PFSK-1 (cell line): ENCODE data around the gene FBXO42.

Experiments used
- FOXP2 ChIP-seq: optimal IDR thresholded peaks from 2 replicates; pipeline ENCODE3; 2011; ENCODE audit warnings: borderline replicate concordance, control low read depth, inconsistent platforms; ENCODE audit not compliant: insufficient read depth; ENCODE audit errors: extremely low read length, extremely low read depth
- POLR2AphosphoS5 ChIP-seq: IDR thresholded peaks from 2 replicates; pipeline ENCODE4 v1.6.1; 2012; ENCODE audit warnings: low read depth, mild to moderate bottlenecking, control low read depth, low read length, moderate library complexity
- SIN3A ChIP-seq: IDR thresholded peaks from 2 replicates; pipeline ENCODE4 v1.6.1; 2012; ENCODE audit warnings: mild to moderate bottlenecking, low read length, moderate library complexity, borderline replicate concordance; ENCODE audit not compliant: insufficient read depth
- TAF1 ChIP-seq: IDR thresholded peaks from 2 replicates; pipeline ENCODE4 v1.6.1; 2012; ENCODE audit warnings: low read length, control low read depth, borderline replicate concordance; ENCODE audit not compliant: insufficient read depth
- TF ChIP-seq, protein P1 (sequence below), 2 experiments: IDR thresholded peaks; 2 replicates each; pipeline versions ENCODE4 v1.6.1 to v1.8.0; 2011 to 2012; ENCODE audit warnings: low read depth in 2 of 2, low read length in 2 of 2, control low read depth in 1 of 2, inconsistent platforms in 1 of 2, mild to moderate bottlenecking in 1 of 2, moderate library complexity in 1 of 2; ENCODE audit not compliant: insufficient read depth in 1 of 2

Gene FBXO42

DNA sequence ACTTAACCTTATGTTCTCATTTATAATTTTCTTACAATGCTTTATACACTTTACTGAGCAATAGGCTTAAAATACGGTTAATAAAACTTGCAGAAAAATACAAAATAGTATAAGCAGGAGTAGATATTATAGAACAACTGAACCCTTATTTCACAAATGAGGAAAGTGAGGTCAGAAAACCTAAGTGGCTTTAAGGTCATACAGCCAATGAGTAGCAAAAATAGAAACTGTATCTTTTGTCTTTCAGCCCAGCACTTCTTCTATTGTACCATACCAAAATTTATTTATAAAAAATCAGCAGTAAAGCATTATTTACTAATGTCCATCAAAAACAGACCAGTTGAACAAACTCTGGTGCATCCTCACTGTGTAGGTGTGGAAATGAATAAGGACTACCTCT lies 11.6 kb downstream of the FBXO42 start:
- TF ChIP-seq SIN3A (no peak), FOXP2 (no peak)
- TF ChIP-seq, protein P1, sequence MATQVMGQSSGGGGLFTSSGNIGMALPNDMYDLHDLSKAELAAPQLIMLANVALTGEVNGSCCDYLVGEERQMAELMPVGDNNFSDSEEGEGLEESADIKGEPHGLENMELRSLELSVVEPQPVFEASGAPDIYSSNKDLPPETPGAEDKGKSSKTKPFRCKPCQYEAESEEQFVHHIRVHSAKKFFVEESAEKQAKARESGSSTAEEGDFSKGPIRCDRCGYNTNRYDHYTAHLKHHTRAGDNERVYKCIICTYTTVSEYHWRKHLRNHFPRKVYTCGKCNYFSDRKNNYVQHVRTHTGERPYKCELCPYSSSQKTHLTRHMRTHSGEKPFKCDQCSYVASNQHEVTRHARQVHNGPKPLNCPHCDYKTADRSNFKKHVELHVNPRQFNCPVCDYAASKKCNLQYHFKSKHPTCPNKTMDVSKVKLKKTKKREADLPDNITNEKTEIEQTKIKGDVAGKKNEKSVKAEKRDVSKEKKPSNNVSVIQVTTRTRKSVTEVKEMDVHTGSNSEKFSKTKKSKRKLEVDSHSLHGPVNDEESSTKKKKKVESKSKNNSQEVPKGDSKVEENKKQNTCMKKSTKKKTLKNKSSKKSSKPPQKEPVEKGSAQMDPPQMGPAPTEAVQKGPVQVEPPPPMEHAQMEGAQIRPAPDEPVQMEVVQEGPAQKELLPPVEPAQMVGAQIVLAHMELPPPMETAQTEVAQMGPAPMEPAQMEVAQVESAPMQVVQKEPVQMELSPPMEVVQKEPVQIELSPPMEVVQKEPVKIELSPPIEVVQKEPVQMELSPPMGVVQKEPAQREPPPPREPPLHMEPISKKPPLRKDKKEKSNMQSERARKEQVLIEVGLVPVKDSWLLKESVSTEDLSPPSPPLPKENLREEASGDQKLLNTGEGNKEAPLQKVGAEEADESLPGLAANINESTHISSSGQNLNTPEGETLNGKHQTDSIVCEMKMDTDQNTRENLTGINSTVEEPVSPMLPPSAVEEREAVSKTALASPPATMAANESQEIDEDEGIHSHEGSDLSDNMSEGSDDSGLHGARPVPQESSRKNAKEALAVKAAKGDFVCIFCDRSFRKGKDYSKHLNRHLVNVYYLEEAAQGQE (IDR thresholded peaks at IDR 0.05; ENCODE audit: insufficient read depth in 1 of 2, low read depth in 2 of 2, low read length in 2 of 2), result no peak

DNA sequence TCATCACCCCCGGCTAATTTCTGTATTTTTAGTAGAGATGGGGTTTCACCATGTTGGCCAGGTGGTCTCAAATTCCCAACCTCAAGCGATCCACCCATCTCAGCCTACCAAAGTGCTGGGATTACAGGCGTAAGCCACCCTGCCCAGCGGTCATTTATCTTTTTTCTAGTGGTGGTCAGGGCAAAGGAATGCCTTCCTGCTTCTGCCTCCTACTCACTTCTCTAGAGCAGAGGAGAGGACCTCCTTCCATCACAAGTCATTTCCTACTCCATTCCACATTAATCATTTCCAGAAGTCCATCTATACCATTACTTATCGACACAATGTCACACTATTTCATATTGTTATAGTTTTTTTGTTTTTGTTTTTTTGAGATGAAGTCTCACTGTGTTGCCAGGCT lies 13.3 kb downstream of the FBXO42 start:
- TF ChIP-seq SIN3A, result no peak
- no peak for TF ChIP-seq POLR2AphosphoS5
- no peak for TF ChIP-seq FOXP2
- TF ChIP-seq TAF1, result no peak
- TF ChIP-seq, protein P1 (IDR thresholded peaks at IDR 0.05; ENCODE audit: insufficient read depth in 1 of 2, low read depth in 2 of 2, low read length in 2 of 2), result no peak

DNA sequence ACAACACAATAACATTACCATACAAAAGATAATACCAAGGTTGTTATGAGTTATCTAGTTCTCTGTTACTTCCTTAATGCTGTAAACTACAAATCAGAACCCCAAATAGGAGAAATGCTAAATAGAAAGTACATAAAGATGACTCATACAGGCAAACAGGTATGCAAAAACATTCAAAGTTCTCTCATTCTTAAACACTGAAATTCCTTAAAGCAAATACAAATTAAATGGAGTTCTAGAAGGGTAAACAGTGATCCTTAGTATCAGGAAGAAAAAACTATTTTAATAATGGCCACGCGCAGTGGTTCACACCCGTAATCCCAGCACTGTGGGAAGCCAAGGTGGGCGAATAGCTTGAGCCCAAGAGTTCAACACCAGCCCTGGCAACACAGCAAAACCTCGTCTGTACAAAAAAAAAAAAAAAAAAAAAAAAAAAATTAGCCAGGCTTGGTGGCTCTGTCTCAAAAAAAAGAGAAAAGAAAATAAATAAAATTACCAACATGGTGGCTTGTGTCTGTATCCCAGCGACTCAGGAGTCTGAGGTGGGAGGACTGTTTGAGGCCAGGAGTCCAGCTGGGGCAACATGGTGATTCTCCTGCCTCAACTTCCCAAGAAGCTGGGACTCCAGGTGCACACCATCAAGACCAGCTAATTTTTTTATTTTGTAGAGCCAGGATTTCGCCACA lies 17.5 kb downstream of the FBXO42 start:
- TF ChIP-seq, protein P1 (IDR thresholded peaks at IDR 0.05; ENCODE audit: insufficient read depth in 1 of 2, low read depth in 2 of 2, low read length in 2 of 2), result no peak
- no peak for TF ChIP-seq FOXP2
- no peak for TF ChIP-seq TAF1
- TF ChIP-seq SIN3A, result no peak
- TF ChIP-seq POLR2AphosphoS5, result no peak

DNA sequence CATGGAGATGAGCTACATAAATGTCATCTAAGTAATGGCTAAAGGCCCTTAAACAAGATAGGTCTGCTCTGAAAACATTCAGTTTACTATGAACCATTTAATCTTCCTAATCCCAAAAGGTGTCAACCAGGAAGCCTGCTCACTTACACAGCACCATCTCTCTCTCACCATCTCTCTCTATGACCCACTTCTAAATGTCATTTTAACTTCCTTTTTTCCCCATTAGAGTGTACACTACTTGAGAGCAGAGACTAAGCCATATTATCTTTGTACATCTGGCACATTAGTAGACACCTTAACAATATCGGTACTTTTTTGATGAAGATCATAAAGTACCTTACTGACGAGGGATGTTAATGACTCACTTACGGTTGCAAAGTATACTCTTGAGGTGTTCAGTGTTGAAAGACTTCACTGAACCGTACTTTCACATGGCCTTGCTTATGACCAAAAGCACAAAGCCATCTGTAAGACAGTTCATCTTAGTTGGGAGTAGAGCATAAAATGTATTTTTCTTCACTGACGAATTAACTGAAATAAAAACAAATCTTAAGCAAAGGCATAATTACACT lies 25.4 kb downstream of the FBXO42 start:
- no peak for TF ChIP-seq FOXP2
- TF ChIP-seq, protein P1 (IDR thresholded peaks at IDR 0.05; ENCODE audit: insufficient read depth in 1 of 2, low read depth in 2 of 2, low read length in 2 of 2), result no peak
- TF ChIP-seq POLR2AphosphoS5, result no peak
- no peak for TF ChIP-seq SIN3A
- no peak for TF ChIP-seq TAF1

DNA sequence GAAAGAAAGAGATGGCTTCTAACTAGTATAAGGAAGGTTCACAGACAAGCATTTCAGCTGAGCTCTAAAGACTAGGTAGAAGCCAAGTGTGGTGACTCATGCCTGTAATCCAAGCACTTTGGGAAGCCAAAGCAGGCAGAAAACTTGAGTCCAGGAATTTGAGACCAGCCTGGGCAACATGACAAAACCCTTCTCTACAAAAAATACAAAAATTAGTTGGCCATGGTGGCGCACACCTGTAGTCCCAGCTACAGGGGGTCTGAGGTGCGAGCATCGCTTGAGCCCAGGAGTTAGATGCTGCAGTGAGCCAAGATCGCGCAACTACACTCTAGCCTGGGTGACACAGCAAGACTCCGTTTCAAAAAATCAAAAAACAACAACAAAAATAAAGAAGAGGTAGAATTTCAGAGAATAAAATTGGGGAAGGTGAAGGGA lies 27.8 kb downstream of the FBXO42 start:
- TF ChIP-seq SIN3A, result no peak
- TF ChIP-seq TAF1, result no peak
- TF ChIP-seq, protein P1 (IDR thresholded peaks at IDR 0.05; ENCODE audit: insufficient read depth in 1 of 2, low read depth in 2 of 2, low read length in 2 of 2), result no peak
- TF ChIP-seq POLR2AphosphoS5, result no peak
- no peak for TF ChIP-seq FOXP2
